Endometrium (tissue), 2 donors: Measurements from ENCODE around the gene TNIP3.
"Not testable (repeated sequence)": the region's sequence is repeated elsewhere in the genome, so short reads cannot be mapped to it uniquely, and the experiment has no call there.

Experiments used
- FAIRE-seq: peaks from 2 replicates; lab custom pipeline; 2012; peaks lifted over from hg19 to GRCh38; lab: Jason Lieb, UNC
- donor health status: control.
- donor health status: control.

TNIP3 gene

GRCh38 chr4:121177246-121178137, 13.4 kb upstream of the TNIP3 start:
- no peak for FAIRE-seq

GRCh38 chr4:121176082-121176934, 12.2 kb upstream of the TNIP3 start:
- FAIRE-seq: no peak

- FAIRE-seq: not testable (repeated sequence)
Observed at GRCh38 chr4:121171477-121171876, 7.4 kb upstream of the TNIP3 start.

- no peak for FAIRE-seq
Observed at GRCh38 chr4:121168446-121169281, 4.5 kb upstream of the TNIP3 start.

- FAIRE-seq: no peak
Observed at GRCh38 chr4:121166976-121167375, 2.9 kb upstream of the TNIP3 start.

GRCh38 chr4:121165206-121165605, 1.1 kb upstream of the TNIP3 start:
- FAIRE-seq: no peak

GRCh38 chr4:121156822-121157769, 7.0 kb downstream of the TNIP3 start:
- FAIRE-seq: no peak

GRCh38 chr4:121155893-121156292, 8.2 kb downstream of the TNIP3 start:
- FAIRE-seq: no peak

GRCh38 chr4:121154103-121154515, 10.0 kb downstream of the TNIP3 start:
- FAIRE-seq: no peak

- no peak for FAIRE-seq
Observed at GRCh38 chr4:121151942-121152341, 12.2 kb downstream of the TNIP3 start.

- no peak for FAIRE-seq
Observed at GRCh38 chr4:121150486-121150885, 13.6 kb downstream of the TNIP3 start.

GRCh38 chr4:121150003-121150402, 14.1 kb downstream of the TNIP3 start:
- no peak for FAIRE-seq

- FAIRE-seq: no peak
Observed at GRCh38 chr4:121148621-121149020, 15.5 kb downstream of the TNIP3 start.

GRCh38 chr4:121148000-121148399, 16.1 kb downstream of the TNIP3 start:
- FAIRE-seq: no peak

GRCh38 chr4:121146530-121146929, 17.6 kb downstream of the TNIP3 start:
- peak; percentile 75 for FAIRE-seq

- FAIRE-seq: no peak
Observed at GRCh38 chr4:121145430-121145829, 18.7 kb downstream of the TNIP3 start.

- FAIRE-seq: no peak
Observed at GRCh38 chr4:121144021-121144420, 20.1 kb downstream of the TNIP3 start.

GRCh38 chr4:121143131-121143530, 21.0 kb downstream of the TNIP3 start:
- FAIRE-seq: no peak

- no peak for FAIRE-seq
Observed at GRCh38 chr4:121140716-121141460, 23.2 kb downstream of the TNIP3 start.

- FAIRE-seq: no peak
Observed at GRCh38 chr4:121139533-121140222, 24.4 kb downstream of the TNIP3 start.
